ENCODE data around the gene P3H3.
"Not testable (repeated sequence)": the region's sequence is repeated elsewhere in the genome, so short reads cannot be mapped to it uniquely, and the experiment has no call there.

P3H3 gene

DNA sequence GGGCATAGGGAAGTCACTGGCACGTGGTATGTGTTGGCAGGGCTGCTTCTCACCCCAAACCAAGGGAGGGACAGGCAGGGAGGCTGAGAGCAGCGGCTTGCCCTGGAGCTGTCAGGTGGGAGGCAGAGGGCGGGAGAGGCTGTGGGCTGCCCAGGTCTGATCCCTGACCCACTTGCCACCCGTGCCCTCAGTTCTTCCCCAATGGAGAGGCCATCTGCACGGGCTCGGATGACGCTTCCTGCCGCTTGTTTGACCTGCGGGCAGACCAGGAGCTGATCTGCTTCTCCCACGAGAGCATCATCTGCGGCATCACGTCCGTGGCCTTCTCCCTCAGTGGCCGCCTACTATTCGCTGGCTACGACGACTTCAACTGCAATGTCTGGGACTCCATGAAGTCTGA lies 17.2 kb downstream of the P3H3 start:
- DNase-seq, result no peak

DNA sequence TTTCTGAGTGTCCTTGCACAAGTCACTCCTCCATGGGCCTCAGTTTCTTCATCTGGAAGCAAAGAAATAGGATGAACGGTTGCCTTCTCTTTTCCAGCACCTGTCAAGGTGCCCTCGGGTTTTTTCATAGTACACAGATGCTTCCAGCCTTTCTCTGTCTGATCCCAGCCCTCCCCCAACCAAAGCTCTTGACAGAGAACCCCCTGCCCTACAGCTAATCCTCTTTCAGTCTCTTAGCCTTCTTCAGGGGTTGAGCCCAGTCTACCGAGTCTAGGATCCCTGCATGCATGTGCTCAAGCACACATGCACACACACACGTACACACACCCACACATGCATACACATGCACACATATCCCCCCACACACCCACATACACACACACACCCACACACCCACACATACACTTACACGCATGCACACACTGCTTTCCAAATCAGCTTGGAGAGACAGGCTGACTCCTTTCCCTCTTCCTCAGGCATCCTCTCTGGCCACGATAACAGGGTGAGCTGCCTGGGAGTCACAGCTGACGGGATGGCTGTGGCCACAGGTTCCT lies 18.2 kb downstream of the P3H3 start:
- DNase-seq, result no peak

DNA sequence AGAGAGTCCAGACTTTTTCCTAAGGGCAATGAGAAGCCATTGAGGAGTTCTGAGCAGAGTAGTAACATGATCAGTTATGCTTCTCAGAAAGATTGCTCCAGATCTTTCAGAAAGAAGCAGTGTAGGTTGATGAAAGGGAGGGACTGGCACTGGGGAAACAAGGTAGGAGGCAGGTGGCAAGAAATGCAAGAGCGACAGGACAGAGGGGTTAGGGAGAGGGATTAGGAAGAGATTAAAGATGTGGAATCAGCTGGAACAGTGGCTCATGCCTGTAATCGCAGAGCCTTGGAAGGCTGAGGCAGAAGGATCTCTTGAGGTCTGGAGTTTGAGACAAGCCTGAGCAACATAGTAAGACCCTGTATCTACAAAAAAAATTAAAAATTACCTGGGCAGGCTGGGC lies 19.5 kb downstream of the P3H3 start:
- DNase-seq, result no peak

DNA sequence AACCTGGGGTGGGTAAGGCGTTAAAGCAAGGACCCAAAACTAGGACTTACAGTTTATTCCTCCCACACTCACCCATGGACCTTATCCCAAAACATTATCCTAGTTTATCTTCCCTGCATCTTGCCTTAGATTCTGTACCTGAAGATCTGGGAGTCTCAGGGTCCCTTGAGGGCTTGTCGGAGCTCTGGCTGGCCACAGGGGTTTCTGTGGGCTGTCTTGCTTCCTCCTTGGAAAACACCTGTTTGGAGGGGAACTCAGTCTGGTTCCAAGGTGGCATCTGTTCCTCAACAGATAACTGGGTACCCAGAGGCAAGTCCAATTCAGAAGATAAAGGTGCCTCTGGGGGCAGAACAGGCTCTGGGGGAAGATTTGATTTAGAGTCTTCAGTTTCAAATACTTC lies 21.2 kb downstream of the P3H3 start:
- no peak for DNase-seq

DNA sequence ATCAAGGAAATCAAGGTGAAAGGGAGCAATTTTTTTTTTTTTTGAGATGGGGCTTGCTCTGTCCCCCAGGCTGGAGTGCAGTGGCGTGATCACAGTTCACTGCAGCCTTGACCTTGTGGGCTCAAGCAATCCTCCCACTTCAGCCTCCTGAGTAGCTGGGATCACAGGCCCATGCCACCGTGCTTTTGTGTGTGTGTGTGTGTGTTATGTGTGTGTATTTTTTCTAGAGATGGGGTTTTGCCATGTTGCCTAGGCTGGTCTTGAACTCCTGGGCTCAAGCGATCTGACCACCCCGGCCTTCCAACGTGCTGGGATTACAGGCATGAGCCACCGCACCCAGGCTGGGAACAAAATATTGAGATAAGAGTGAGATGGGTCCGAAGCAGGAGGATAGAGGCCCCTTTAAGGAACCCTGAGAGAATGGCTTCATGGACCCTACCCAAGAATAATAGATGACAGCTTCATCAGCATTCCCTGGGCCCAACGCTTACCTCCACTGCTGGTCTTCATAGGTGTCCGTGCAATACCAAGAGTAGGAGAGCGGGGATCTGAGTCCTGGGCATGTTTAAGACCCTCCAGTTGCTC lies 21.9 kb downstream of the P3H3 start:
- no peak for DNase-seq

DNA sequence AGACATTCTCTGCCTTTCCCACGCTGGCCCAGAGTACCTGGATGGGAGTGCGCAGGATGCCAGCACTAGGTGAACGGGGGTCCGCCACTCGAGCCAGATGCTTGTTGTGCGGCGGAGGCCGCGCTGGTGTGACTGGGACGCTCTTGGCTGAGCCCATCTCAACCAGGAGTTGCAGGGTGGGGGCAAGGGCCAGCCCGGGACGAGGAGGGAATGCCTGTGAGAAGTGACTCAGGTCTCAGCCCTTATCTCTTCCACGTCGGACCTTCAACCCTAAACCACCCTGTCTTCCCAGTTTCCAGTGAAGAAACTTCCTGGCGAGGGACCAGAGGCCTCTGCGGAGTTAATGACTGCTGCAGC lies 22.6 kb downstream of the P3H3 start:
- DNase-seq, result no peak

DNA sequence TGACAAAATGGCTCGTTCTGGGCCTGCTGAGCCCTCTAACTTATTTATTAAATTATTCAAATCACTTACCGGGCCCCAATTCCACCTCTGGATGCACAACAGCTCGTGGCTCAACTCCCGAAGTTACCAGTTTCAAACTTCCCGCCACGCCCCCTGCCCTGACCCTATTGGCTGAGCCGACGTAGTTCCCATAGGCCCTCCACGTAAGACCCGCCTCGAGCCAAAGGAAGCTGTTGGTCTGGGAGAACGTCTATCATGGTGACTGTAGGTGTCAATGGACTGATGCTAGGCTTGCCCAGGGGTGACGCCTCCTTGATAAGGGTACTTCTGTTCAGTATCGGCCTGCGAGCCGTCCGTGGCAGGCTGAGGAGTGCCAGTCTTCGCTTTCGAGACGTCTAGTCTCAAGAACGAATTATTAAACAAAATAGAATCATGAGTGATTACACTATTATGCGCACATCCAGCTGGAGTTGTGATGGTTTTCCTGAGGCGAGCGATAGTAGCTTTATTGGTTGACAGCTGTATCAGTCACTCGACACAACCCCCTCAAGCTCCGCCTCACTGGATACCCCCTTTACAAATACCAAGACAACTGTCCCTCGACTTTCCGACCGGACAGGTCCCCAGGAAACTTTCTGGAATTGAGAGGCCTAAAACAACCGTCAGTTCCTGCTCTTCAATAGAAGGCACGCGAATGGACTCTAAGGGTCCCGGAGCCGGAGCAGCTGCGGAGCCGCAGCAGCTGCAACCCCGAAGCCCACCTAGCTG lies 23.1 kb downstream of the P3H3 start, which contains the start of gene CDCA3:
Gene CDCA3, minus strand, starts transcription at position 134 of the 768 bp plus-strand sequence. CDS start 334 bp downstream, outside the sequence.
- peak; percentile 97 for DNase-seq

DNA sequence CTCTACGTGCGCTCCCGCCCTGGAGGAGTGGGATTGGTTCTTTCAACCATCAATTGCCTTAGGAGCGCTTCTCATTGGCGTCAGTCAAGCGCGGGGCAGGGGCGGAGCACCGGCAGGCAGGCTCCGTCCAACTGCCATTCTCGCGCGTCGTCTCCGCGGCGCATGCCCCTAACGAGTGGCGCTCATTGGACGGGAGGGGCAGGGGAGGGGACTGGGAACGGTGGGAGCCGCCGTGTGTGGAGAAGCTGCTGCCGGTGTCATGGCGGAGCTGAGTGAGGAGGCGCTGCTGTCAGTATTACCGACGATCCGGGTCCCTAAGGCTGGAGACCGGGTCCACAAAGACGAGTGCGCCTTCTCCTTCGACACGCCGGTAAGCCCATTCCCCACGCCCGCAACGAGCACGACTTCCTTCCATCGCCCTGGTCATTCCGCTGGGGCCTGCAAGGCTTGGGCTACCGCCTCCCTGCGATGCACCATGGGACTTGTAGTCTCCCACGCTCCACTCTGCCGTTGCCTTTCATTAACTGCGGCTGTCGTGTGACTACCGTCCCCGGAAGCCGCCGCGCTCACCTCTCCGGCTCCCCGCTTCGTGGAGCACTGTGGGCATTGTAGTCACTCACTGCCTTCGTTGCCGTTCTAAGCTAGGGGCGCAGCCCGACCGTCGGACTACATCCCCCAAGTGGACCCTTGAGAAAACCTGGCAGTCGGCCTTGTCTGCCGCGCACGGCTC lies 23.9 kb downstream of the P3H3 start, which contains the start of gene USP5:
Gene USP5, plus strand, starts transcription at position 230 of the 730 bp plus-strand sequence. Its CDS starts 30 bp downstream, at position 260.
- DNase-seq, result peak; percentile 97

DNA sequence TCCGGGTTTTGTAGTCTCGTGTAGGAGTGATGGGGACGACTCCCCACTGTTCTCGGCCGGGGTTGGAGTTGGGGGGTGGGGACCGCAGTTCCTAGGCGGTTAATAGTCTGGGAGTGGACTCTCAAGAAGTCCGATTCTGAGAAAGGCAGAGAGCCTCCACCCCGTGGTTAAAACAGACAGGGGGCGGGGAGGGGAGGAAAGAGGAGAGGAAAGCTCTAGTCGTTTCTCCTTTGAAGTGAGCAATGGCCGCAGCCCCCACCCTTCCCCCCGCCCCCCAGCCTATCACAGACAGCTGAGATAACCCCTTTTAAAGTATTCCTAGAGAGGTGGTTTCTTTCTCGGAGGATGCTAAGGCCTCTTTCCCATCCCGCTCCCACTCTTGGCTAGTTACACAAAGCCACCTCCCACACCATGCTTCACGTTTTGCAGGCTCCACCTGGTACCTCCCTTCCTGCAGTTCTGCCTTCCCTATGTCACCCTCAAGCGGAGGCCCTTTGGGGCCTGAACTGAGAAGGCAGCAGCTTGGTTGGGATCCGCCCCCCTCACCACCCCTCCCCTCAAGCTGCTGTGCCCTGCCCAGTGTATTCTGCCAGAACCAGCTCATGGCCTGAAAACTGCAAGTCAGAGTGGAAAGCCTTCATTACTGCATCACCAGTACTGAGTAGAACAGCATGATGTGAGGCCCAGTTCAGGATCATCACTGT lies 24.6 kb downstream of the P3H3 start:
- peak; percentile 80 for DNase-seq

DNA sequence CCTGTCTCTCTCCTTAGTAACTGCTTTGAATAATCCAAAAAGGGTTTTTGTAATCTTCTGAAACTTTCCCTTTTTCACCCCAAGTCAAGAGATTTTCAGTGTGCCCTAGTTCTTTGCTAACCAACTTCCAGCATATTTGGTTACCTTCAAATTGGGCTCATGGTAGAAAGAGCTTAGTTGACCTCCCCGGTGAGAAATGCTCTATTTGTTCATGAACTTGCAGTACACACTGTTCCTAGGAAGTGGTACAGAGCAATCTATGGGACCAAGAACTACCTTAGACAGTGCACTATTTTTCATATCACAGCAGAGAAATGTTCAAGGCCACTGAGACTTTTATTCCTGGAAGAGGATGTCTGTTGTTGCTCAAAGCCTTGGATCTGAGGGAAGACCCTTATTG lies 25.4 kb downstream of the P3H3 start:
- DNase-seq, result no peak

DNA sequence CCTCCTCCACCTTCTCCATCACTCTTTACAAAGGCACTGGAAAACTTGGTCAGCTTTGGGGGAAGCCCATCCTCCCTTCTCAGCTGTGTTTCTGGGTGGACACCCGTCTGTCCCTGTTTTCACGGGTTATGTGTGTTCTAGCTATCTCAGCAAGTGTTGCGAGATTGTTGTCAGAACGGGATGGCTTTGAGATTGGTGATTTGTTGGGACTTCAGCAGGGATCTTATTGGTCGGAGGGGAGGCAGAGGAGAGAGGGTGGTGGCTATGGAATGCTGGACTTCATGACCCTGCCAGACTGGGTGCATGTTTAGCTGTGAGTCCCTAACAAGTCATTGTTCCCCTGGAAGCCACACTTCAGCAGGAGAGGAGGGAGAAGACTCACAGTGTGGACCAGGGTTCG lies 25.8 kb downstream of the P3H3 start:
- DNase-seq, result no peak

DNA sequence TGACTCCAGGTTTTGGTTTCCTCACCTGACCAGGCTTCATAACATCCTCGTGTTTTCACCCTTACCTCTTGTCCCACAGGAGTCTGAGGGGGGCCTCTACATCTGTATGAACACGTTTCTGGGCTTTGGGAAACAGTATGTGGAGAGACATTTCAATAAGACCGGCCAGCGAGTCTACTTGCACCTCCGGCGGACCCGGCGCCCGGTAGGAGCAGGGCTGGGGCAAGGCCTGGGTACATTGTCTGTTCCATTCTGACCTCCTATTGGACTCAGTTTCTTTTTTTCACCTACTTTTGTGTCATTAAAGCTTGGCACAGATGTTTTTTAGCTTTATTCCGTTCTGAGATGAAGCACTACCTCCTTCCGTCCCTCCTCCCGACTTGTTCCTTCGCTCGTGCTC lies 27.1 kb downstream of the P3H3 start:
- DNase-seq, result no peak

DNA sequence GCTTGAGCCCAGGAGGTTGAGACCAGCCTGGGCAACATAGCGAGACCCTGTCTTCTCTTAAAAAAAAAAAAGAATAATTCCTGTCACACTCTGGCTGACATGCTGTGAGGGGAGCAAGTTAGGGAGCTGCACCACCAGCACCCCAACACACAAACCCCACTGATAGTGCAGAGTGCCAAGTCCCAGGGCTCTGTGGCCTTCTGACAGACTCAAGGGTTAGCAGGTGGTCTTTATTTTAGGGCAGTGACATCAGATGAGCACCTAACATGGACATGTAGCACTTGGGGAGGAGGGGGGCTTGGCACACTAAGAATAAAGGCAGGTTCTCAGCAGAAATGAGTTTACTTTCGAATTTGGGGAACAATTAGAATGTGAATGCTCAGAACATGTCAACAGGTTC lies 30.6 kb downstream of the P3H3 start:
- no peak for DNase-seq

DNA sequence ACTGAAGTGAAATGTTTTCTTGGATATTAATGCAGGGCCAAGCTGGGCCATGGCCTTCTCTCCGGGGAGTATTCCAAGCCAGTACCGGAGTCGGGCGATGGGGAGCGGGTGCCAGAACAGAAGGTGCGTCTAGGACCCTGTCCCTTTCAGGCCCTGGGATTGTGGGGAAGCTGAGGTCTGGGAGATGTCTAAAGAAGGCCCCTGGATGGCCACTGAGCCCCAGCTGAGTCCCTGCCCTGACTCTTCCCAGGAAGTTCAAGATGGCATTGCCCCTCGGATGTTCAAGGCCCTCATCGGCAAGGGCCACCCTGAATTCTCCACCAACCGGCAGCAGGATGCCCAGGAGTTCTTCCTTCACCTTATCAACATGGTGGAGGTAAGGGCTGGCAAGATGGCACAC lies 31.9 kb downstream of the P3H3 start:
- DNase-seq, result no peak

DNA sequence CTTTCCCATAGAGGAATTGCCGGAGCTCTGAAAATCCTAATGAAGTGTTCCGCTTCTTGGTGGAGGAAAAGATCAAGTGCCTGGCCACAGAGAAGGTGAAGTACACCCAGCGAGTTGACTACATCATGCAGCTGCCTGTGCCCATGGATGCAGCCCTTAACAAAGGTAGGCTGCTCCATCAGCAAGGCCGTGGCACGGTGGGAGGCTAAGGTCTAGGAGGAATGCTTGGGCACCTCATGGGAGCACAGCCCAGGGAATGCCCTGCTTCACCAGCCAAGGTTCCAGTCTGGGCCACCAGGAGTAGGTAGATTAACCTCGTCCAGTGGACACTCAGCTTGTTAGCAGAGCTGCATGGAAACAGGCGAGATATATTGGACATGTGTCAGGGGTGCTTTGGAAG lies 32.7 kb downstream of the P3H3 start:
- DNase-seq, result no peak

DNA sequence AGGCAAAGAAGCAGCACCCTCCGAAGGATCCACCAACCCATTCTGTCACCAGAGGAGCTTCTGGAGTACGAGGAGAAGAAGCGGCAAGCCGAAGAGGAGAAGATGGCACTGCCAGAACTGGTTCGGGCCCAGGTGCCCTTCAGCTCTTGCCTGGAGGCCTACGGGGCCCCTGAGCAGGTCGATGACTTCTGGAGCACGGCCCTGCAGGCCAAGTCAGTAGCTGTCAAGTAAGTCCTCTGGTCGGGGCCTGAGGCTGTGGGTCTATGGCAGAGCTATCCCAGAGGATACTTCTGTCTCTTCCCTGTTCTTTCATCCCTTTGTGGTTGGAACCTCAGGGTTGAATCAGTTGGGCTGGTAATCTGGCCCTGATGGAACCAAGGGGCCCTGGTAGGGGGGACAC lies 33.2 kb downstream of the P3H3 start:
- no peak for DNase-seq

DNA sequence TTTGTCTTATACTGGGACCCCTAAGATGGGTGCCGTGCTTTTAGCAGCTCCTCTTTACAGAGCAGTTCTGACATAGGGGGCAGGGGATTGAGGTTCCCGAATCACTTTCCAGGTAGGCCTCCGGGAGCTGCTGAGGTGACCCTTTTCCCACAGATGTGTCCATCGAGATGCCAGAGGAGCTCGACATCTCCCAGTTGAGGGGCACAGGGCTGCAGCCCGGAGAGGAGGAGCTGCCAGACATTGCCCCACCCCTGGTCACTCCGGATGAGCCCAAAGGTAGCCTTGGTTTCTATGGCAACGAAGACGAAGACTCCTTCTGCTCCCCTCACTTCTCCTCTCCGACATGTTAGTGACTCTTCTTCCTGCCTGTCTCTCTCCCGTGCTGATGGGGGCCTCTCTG lies 34.8 kb downstream of the P3H3 start:
- no peak for DNase-seq

DNA sequence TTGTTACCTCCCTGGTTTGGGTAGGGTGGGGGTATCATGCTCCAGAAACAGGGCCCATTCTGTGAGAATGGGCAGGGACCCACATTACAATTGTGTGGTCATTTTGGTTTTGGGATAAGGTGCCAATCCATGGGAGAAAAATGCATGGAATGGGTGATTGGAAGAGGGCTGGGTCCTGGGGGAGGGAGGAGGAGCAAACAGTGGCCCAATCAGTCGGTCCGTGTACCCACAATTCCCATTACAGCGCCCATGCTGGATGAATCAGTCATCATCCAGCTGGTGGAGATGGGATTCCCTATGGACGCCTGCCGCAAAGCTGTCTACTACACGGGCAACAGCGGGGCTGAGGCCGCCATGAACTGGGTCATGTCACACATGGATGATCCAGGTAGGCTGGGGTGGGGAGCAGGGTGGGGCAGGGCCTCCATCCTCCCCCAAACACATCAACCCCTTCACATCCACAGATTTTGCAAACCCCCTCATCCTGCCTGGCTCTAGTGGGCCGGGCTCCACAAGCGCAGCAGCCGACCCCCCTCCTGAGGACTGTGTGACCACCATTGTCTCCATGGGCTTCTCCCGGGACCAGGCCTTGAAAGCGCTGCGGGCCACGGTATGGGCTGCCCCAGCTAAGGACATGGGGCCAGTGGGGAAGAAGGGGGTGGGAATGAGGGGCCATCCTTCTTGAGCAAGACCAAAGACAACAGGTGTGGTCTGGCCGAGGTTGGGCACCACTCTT lies 35.5 kb downstream of the P3H3 start:
- DNase-seq, result no peak

DNA sequence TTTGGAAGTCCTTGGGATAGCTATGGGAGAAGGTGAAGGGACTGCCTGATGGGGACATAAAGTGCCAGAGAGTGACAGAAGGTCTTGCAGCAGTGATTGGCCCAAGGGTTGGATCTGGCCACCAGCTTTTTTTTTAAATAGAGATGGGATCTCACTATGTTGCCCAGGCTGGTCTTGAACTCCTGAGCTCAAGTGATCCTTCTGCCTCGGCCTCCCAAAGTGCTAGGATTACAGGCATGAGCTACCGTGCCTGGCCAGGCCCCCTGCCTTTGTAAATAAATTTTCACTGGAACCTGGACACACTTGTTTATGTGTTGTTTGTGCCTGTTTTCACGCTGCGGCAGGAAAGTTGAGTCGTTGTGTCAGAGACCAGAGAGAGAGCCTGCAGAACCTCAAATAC lies 37.1 kb downstream of the P3H3 start:
- not testable (repeated sequence) for DNase-seq

DNA sequence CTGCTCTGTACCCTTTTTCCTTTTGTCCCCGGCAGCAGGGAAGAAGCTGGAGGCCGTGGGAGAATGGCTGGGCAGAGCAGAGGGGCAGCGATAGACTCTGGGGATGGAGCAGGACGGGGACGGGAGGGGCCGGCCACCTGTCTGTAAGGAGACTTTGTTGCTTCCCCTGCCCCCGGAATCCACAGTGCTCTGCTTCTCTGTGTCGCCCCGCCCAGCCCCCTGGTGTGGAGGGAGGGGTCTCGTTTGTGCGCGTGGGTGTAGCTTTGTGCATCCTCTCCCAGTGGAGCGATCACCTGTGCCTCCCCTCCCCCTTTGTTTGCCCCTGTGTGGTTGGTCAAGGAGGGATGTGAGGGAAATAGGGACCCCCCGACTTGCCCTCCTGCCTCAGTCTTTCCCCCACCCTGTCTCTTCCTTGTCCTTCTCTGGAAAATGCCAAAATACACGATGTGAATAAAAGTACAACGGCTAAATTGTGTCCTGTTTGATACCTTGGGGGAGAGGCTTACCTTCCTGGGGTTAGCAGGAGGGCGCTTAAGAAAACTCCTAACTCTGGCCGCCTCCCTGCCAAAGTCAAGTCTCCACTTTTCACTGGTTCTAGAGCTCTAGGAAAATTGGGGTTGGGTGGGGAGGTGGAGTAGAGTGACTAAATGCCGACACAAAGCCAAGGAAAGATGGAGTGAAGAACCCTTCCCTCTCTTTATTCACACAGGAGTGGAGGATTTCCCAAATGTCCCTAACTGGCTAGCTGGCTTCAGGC lies 38.1 kb downstream of the P3H3 start:
- DNase-seq, result peak; percentile 39

DNA sequence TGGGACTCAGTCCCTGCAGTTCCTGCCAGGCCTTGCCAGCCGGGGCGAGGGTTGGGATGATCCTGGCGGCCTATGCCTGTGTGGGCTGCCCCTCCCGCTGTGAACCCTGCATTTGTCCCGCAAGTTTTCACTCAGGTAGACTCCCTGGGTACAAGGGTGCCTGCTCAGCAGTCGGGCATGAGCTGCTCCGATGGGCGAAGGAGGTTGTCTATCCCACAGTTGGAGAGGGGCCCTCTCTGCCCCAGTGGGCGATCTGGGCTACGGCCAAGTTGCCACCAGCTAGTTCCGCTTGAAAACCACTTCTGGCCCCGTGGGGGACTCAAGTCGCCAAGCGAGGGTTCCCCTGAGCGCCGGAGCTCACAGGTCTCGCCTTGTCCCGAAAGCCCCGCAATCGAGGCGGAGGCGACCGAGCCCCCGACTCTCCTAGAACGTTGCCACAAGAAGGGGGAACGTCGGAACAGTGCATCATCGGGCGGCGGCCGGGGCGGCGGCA lies 38.8 kb downstream of the P3H3 start:
- no peak for DNase-seq
